ENCODE data around the gene ZNF469. TPM values are rescaled to one million over a fixed set of nuclear protein-coding genes. Genes with fewer than 3 reads are reported as not detected.

ZNF469 gene
- polyA plus RNA-seq, 3 donors = 1.3 to 1.9 (median 1.7) TPM

DNA sequence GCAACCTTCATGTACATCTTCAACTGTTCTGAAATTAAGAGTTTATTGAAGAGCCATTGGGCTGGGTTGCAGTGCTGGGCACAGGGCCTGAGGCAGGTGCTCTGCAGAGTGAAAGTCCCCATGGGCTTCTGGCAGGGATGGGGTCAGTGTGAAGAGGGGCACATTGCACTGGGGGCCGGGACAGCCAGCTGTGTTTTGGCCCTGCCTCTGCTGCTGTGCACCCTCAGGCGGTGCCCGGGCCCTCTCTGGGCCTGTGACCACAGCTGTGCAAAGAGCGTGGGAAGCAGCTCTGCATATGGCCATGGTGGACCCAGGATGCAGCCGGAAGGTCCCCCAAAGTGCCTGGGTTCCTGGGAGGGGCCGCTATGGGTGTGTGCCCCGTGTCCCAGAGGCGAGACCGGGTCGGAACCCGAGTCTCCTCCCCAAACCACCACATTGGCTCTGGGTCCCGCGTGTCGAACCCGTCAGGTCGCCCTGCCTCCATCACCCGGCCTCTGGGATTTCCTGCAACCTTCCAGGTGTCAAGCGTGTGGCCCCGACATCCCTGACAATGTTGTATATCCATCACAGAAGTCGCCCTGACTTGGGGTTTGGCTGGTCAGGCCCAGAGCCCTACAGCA, 38.2 kb upstream of the ZNF469 start:
- no peak for DNase-seq

DNA sequence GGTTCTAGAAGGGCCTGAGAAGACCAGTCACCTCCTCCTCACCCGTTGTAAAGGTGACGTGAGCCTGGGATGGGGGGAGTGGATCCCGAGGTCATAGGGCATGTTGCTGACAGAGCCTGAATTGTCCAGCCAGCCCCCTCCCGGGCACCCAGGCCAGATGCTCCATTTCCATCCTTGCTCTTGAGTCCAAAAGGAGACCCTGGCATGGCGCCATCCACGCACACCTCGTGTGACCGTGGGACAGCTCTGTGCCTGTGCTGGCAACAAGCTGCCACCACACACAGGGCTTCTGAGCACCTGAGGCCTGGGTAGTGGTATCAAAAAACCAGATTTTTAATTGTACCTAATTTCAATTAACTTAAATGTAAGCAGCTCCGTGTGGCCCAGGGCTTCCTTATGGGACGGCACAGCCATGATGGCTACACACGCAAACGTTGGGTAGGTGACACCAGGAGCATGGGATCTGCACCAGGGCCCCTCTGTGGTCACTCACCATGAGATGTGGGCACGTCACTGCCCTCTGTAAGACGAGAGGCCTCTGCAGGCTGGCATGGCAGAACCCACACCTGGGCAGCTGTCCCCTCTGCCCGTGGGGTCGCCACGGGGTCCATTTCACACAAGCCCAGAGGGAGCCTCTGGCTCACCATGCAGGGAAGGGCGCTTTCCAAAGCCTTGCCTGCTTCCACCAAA, 37.6 kb upstream of the ZNF469 start:
- no peak for DNase-seq

- DNase-seq = no peak
Observed at GRCh38 chr16:88345721-88346560, 36.8 kb upstream of the ZNF469 start.

DNA sequence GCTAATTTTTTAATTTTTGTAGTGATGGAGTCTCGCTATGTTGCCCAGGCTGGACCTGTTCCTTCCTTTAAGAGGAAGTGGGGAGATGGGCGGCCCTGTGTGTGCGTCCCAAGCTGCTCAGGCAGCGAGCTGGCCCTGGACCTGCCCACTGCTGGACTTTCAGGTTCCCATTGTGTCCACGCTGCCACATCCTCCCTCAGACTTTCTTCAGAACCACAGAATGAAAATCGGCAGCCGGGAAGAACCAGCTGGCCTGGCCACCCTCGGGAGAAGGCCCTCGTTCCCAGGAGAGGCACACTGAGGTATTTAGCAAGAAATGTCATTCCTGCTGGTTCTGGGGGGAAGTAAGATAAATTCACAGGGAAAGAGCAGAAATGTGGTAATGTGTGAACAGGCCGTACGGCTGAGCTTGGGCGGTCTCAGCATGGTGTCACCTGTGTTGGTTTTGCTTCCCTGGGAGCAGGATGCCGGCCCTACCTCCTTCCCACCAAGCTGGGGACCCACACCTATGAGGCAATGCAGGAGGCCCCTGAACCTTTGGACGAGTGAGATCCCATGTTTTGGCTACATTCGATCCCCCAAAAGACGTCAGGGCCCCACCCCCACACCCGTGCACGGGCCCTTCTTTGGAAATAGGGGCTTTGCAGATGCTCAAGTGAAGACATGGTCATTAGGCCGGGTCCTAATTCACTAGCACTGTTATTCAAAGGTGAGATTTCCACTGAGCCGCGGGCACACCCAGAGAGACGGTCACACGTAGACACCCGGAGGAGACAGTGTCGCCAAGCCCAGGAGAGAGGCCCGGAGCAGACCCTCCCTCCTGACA, 35.9 kb upstream of the ZNF469 start:
- no peak for DNase-seq

GRCh38 chr16:88347656-88348376, 34.9 kb upstream of the ZNF469 start:
- DNase-seq = no peak

DNA sequence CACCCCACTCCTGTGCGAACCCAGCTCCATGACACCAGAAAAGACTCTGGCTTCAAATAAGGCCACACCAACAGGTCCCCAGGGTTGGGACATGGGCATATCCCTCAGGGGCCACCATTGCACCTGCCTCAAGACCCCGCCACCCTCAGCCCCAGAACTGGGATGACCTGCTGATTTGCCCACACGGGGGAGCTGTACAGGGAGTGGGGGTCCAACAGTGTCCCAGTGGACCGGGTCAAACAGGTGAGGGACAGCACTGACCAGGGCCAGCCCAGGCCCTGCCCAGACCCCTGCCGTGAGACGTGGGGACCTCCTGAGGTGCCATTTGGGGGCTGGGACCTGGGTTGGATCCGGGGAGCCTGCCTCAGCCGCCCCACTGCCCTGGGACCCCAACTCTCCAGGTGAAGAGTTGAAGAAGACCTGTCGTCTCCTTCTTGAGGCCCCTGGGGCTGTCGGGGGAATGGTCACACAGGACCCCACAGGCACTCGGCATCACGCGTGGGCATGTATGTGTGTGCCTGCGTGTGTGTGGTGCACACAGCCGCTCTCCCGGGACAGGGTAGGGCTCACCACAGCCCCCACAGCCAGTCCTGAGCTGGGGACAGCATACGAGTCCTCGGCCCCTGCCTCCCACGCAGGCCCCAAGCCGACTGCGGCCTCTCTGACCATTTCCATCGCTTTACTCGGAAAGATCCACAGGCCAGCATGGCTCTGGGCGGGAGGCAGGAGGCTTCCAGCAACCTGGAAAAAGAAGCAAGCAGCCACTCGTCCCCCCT, 34.2 kb upstream of the ZNF469 start:
- DNase-seq = no peak

GRCh38 chr16:88349153-88349902, 33.4 kb upstream of the ZNF469 start:
- no peak for DNase-seq

- no peak for DNase-seq
Observed at GRCh38 chr16:88349903-88350900, 32.6 kb upstream of the ZNF469 start.

GRCh38 chr16:88350922-88351321, 31.8 kb upstream of the ZNF469 start:
- DNase-seq = no peak

DNA sequence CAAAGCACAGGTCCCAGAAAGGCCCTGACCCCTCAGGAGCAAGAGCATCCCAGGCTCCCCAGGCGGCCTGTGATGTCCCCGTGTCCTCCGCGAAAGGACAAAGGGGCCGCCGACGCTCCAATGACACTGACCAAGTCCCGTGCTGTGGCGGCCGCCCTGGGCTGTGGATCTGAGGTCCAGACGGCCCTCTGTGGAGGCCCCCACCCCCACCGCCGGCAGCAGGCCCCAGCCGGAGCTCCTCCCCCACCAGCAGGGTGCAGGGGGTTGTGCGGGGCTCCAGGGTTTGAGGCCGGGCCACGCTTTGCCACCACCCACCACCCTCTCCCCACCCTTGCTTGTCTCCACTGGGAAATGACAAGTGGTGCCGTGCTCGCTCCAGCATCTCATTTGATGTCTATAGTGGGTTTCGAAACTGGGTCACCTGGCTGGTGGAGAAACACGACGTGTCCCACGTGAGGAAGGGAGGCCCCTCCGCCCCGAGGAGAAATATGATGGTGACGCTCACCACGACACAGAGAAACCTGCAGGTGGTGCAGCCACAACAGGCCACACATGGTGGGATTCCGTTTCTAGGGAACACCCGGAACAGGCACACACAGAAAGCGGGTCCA, 31.2 kb upstream of the ZNF469 start:
- DNase-seq = no peak

DNA sequence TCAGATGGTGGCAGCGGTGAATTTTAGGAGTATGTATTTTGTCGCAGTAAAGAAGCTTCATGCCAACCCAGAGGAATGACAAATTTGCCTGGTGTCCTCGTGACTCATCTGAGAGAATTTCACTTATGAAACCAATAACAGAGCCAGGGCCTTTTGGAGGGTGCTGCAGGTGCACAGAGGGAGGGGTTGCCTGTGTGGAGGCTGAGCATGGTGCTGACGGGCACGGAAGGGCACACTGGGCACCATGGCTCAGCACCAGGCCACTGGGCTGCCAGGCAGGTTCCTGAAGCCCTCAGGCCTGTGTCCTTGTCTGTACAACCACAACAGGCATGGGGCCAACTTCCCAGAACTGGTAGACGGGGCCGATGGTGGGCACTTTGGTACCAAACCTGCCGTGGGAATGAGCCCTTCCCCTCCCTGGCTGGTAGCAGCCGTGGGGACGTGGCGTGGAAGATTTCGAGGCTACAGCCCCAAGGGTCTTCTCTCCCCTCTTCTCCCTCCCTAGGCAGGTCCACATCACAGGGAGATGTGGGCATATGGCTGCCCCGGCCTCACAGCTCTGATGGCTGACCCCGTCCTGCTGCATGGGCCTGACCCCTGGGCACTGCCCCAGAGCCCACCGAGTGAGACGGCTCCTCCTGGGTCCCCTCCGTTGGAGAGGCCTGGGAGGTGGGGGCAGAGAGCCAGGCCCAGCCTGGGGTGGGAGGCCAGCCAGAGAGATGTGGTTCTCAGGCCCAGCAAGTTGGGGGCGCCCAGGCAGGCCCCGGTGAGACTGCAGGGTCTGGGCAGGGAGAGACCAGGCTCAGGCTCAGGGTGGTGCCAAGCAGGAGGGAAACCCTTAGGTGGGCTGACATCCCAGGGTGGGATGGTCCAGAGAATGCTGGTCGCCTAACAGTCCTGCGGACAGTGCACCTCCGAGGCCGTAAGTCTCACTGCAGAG, 30.2 kb upstream of the ZNF469 start:
- DNase-seq = no peak

DNA sequence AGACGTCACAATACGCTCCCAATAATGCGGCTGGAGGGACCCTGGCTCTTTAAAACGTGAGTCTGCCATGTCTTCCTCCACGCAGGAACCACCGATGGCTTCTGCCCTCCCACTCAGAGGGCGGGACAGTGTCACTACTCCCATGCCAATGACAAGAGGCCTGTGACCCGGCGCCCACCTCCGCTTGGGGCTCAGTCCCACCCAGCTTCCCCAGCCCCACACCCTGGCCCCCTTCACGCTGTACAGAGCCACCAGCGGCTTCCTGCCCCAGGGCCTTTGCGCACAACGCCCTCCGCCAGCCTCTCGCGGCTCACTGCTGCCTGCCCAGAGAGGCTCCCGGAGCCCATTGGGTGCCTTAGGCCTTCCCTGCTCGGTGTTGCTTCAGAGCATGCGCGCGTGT, 29.5 kb upstream of the ZNF469 start:
- no peak for DNase-seq

- DNase-seq = no peak
Observed at GRCh38 chr16:88353691-88354090, 29.1 kb upstream of the ZNF469 start.

- DNase-seq = no peak
Observed at GRCh38 chr16:88354229-88355092, 28.3 kb upstream of the ZNF469 start.

DNA sequence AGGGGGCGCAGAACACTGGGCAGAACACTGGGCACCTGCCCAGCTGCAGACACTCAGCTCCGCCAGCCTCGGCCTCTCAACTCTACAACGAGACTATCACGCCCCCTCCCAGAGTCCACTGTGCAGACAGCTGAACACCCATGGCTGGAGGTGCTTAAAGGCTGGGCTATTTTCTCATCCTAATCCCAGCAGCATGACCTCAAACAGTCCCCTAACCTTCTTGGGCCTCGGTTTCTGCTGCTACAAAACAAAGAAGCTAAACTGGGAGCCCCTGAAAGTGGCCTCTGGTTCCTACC, 27.7 kb upstream of the ZNF469 start:
- DNase-seq = no peak

Data from renal pelvis (tissue), 4 donors.